ENCODE data around the gene RGS13. TPM values are rescaled to one million over a fixed set of nuclear protein-coding genes. Genes with fewer than 3 reads are reported as not detected.

The RGS13 gene
- polyA plus RNA-seq (2013, experiment 1 of 2; ENCODE audit: insufficient read length) = not detected
- polyA plus RNA-seq (2013, experiment 2 of 2; ENCODE audit: insufficient read length) = not detected

- no peak for DNase-seq
These were observed at the start of gene RGS13 for GRCh38 chr1:192635939-192636338. Gene RGS13 (plus strand): TSS chr1:192636147. CDS start chr1:192644335, 8,188 bp downstream.

GRCh38 chr1:192587386-192588266, 48.3 kb upstream of the RGS13 start:
- no peak for DNase-seq

- DNase-seq = peak; percentile 41
These were observed 47.4 kb upstream of the RGS13 start for GRCh38 chr1:192588546-192588945.

GRCh38 chr1:192589813-192590212, 46.1 kb upstream of the RGS13 start:
- DNase-seq = no peak

- DNase-seq = no peak
These were observed 43.4 kb upstream of the RGS13 start for GRCh38 chr1:192592517-192592916.

GRCh38 chr1:192592981-192593708, 42.8 kb upstream of the RGS13 start:
- peak; percentile 22 for DNase-seq

- no peak for DNase-seq
These were observed 40.6 kb upstream of the RGS13 start for GRCh38 chr1:192595299-192595698.

- DNase-seq = no peak
These were observed 37.4 kb upstream of the RGS13 start for GRCh38 chr1:192598589-192598988.

- no peak for DNase-seq
These were observed 35.7 kb upstream of the RGS13 start for GRCh38 chr1:192600275-192600674.

GRCh38 chr1:192601143-192601542, 34.8 kb upstream of the RGS13 start:
- DNase-seq = no peak

- no peak for DNase-seq
These were observed 34.4 kb upstream of the RGS13 start for GRCh38 chr1:192601567-192601966.

GRCh38 chr1:192602757-192603156, 33.2 kb upstream of the RGS13 start:
- DNase-seq = no peak

GRCh38 chr1:192603218-192603787, 32.6 kb upstream of the RGS13 start:
- DNase-seq = no peak

- no peak for DNase-seq
These were observed 30.8 kb upstream of the RGS13 start for GRCh38 chr1:192604979-192605620.

- DNase-seq = no peak
These were observed 27.3 kb upstream of the RGS13 start for GRCh38 chr1:192608671-192609070.

- no peak for DNase-seq
These were observed 26.6 kb upstream of the RGS13 start for GRCh38 chr1:192609110-192610079.

- DNase-seq = no peak
These were observed 25.6 kb upstream of the RGS13 start for GRCh38 chr1:192610112-192610889.

GRCh38 chr1:192615055-192615454, 20.9 kb upstream of the RGS13 start:
- DNase-seq = no peak

GRCh38 chr1:192620071-192620635, 15.8 kb upstream of the RGS13 start:
- peak; percentile 9 for DNase-seq

Measured in fibroblast of skin of abdomen (primary cell).